Ovary (tissue), 3 donors: ENCODE results near the gene PPP4R3B.

Experiments
- EP300 ChIP-seq: sonication (generic); formaldehyde crosslinking; IDR thresholded peaks from one replicate; pipeline ENCODE4 v1.6.1; 2017; ENCODE audit warnings: antibody characterized with exemption
- POLR2A ChIP-seq: fragments of 450-650 bp; IDR thresholded peaks from one replicate; pipeline ENCODE4 v1.6.1; 2017; ENCODE audit warnings: antibody characterized with exemption, mild to moderate bottlenecking, moderate library complexity
- TF ChIP-seq, protein P1 (sequence below), 3 donors: fragments of 450-650 bp in 2 of 3; fragments of 200-600 bp in 1 of 3; IDR thresholded peaks; one replicate each; pipeline versions ENCODE4 v1.5.1 to v1.8.0; 2016 to 2022; ENCODE audit warnings: antibody characterized with exemption in 3 of 3, mild to moderate bottlenecking in 1 of 3
- donor health status: DM: no; HTN: no; CAD: no.

DNA sequence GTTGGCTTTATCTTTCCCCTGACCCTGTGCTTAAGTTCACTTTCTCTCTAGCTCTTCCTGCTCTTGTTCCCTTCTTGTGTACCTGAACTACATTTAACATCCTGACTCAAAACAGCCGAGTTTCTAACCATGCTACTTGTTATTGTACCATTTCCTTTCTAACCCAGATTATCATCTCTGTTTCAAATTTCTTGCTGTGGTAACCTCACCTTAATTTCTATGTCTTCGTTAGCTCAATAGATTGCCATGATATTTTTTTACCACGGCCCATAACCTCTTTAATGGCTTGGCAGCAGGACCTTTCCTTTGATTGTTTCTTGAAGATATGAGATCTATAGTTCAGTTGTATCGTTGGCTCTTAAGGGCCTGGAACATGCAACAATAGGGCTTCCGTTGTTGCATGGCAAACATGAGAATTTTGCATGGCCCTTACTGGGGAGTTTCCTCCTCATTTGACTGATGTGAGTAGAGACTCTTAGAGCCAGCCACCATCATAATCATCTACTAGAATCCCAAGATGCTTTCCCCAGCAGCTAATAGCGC lies 86.8 kb downstream of the PPP4R3B start:
- TF ChIP-seq, protein P1, sequence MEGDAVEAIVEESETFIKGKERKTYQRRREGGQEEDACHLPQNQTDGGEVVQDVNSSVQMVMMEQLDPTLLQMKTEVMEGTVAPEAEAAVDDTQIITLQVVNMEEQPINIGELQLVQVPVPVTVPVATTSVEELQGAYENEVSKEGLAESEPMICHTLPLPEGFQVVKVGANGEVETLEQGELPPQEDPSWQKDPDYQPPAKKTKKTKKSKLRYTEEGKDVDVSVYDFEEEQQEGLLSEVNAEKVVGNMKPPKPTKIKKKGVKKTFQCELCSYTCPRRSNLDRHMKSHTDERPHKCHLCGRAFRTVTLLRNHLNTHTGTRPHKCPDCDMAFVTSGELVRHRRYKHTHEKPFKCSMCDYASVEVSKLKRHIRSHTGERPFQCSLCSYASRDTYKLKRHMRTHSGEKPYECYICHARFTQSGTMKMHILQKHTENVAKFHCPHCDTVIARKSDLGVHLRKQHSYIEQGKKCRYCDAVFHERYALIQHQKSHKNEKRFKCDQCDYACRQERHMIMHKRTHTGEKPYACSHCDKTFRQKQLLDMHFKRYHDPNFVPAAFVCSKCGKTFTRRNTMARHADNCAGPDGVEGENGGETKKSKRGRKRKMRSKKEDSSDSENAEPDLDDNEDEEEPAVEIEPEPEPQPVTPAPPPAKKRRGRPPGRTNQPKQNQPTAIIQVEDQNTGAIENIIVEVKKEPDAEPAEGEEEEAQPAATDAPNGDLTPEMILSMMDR (IDR thresholded peaks at IDR 0.05): no peak
- TF ChIP-seq POLR2A (no peak), EP300 (no peak)
